CD4-positive, alpha-beta T cell (primary cell): ENCODE measurements around the gene KANSL1. TPM values are rescaled to one million over a fixed set of nuclear protein-coding genes. Genes with fewer than 3 reads are reported as not detected.
"Not testable (repeated sequence)": the region's sequence is repeated elsewhere in the genome, so short reads cannot be mapped to it uniquely, and the experiment has no call there.

Source experiments
- ATAC-seq: fragments of 200-7000 bp; cut with Tn5 transposase; one replicate; pipeline ENCODE4 v1.10.0; 2022; ENCODE audit warnings: mild to moderate bottlenecking; ENCODE audit not compliant: poor library complexity
- CTCF ChIA-PET: fragments of 350-600 bp; sonication (Branson Sonifier 250); formaldehyde crosslinking; loops from one replicate; lab custom pipeline; 2021; ENCODE audit warnings: antibody characterized with exemption, inconsistent platforms; lab: Charles Lee
- POLR2A ChIA-PET: fragments of 350-600 bp; sonication (Branson Sonifier 250); formaldehyde crosslinking; loops from one replicate; lab custom pipeline; 2021; ENCODE audit warnings: antibody characterized with exemption, inconsistent platforms; lab: Charles Lee
- DNase-seq, 14 experiments: peaks; one replicate each; pipeline ENCODE4 v3.0.0-alpha.2; 2013 to 2020; ENCODE audit warnings: mixed read lengths in 2 of 14
- H3K27ac ChIP-seq, 2 donors: one replicate each; pipeline versions ENCODE4 v1.5.1 to v1.7.0; 2013; ENCODE audit warnings: low read length in 2 of 2, low read depth in 1 of 2, mild to moderate bottlenecking in 1 of 2
- H3K27me3 ChIP-seq, 2 experiments: 1 replicate in 1 of 2; 2 replicates in 1 of 2; pipeline versions ENCODE4 v1.6.1 to v1.7.0; 2013; ENCODE audit warnings: low read length in 2 of 2, control low read depth in 1 of 2, mild to moderate bottlenecking in 1 of 2, moderate library complexity in 1 of 2; ENCODE audit not compliant: insufficient read depth in 2 of 2, control insufficient read depth in 1 of 2
- H3K36me3 ChIP-seq: one replicate; pipeline ENCODE4 v1.6.1; 2013; ENCODE audit warnings: low read length, control low read depth; ENCODE audit not compliant: insufficient read depth
- H3K4me1 ChIP-seq: one replicate; pipeline ENCODE4 v1.6.1; 2013; ENCODE audit warnings: low read length, control low read depth; ENCODE audit not compliant: insufficient read depth
- H3K4me3 ChIP-seq: one replicate; pipeline ENCODE4 v1.5.1; 2013; ENCODE audit warnings: mild to moderate bottlenecking, low read length, moderate library complexity
- H3K9me3 ChIP-seq, 2 experiments: 1 replicate in 1 of 2; 2 replicates in 1 of 2; pipeline versions ENCODE4 v1.6.1 to v1.7.0; 2013; ENCODE audit warnings: low read length in 2 of 2, mild to moderate bottlenecking in 2 of 2, control low read depth in 1 of 2, moderate library complexity in 1 of 2; ENCODE audit not compliant: control insufficient read depth in 1 of 2, insufficient read depth in 1 of 2
- H3K27ac Mint-ChIP-seq: one replicate; pipeline ENCODE4 v1.8.0; 2020; ENCODE audit warnings: mixed read lengths
- H3K27me3 Mint-ChIP-seq: one replicate; pipeline ENCODE4 v1.8.0; 2021; ENCODE audit warnings: mixed read lengths
- H3K36me3 Mint-ChIP-seq: one replicate; pipeline ENCODE4 v1.8.0; 2021; ENCODE audit warnings: low read depth, mixed read lengths
- H3K4me1 Mint-ChIP-seq: one replicate; pipeline ENCODE4 v1.8.0; 2021; ENCODE audit warnings: low read depth, mixed read lengths
- H3K4me3 Mint-ChIP-seq: one replicate; pipeline ENCODE4 v1.8.0; 2020; ENCODE audit warnings: mild to moderate bottlenecking, mixed read lengths
- H3K9me3 Mint-ChIP-seq: one replicate; pipeline ENCODE4 v1.8.0; 2020; ENCODE audit warnings: mixed read lengths
- intact Hi-C, 2 experiments: fragments of 100-400 bp; cut with DNase I in 1 of 2; cut with micrococcal nuclease in 1 of 2; formaldehyde crosslinking; loops; one replicate each; pipeline versions ENCODE4 v1.15.1 to v1.9.0; 2023 to 2025; cut with DNase I, micrococcal nuclease
- total RNA-seq, 174 experiments: library from RNA in 2 of 174; stranded (reverse) in 2 of 174; gene quantifications; one replicate each; pipeline ENCODE4 v1.2.3 and lab custom pipeline; 2021 to 2026
- TF ChIP-seq, protein P1 (sequence below): fragments of 200-600 bp; IDR thresholded peaks from one replicate; pipeline ENCODE4 v1.8.0; 2022; ENCODE audit warnings: antibody characterized with exemption, mild to moderate bottlenecking

The KANSL1 gene
- total RNA-seq, 2 experiments from 2014 or later: 122 to 125 TPM

DNA sequence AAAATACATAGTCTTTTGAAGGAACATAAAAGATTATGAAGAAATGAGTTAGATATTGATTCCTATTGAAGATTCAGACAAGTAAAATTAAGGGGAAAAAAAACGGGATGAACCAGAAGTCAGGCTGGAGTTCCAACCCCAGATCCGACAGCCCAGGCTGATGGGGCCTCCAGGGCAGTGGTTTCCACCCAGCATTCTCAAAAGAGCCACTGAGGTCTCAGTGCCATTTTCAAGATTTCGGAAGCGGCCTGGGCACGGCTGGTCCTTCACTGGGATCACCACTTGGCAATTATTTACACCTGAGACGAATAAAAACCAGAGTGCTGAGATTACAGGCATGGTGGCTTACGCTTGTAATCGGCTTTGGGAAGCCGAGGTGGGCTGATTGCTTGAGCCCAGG lies 184.6 kb downstream of the KANSL1 start:
- ChIA-PET POLR2A (no interaction called here), CTCF (no interaction called here)
- Mint-ChIP-seq H3K9me3 (no peaks in the 10 kb centered on the region), H3K27me3 (peaks cover 5% of the 10 kb centered on the region), H3K4me3 (no peak overlapping the region), H3K36me3 (no peaks in the 10 kb centered on the region), H3K4me1 (no peaks in the 10 kb centered on the region), H3K27ac (no peak overlapping the region)
- H3K4me3 ChIP-seq: no peak overlapping the region
- DNase-seq: no peak
- TF ChIP-seq, protein P1, sequence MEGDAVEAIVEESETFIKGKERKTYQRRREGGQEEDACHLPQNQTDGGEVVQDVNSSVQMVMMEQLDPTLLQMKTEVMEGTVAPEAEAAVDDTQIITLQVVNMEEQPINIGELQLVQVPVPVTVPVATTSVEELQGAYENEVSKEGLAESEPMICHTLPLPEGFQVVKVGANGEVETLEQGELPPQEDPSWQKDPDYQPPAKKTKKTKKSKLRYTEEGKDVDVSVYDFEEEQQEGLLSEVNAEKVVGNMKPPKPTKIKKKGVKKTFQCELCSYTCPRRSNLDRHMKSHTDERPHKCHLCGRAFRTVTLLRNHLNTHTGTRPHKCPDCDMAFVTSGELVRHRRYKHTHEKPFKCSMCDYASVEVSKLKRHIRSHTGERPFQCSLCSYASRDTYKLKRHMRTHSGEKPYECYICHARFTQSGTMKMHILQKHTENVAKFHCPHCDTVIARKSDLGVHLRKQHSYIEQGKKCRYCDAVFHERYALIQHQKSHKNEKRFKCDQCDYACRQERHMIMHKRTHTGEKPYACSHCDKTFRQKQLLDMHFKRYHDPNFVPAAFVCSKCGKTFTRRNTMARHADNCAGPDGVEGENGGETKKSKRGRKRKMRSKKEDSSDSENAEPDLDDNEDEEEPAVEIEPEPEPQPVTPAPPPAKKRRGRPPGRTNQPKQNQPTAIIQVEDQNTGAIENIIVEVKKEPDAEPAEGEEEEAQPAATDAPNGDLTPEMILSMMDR: no peak
- ATAC-seq: no peak
- intact Hi-C loops: loop anchor here (10.0 kb wide), 1 partner anchor 276 kb away; no protein-coding TSS in a partner anchor
- no peak overlapping the region for H3K27ac ChIP-seq
- H3K9me3 ChIP-seq: no peaks in the 10 kb centered on the region
- no peaks in the 10 kb centered on the region for H3K36me3 ChIP-seq
- H3K4me1 ChIP-seq: no peaks in the 10 kb centered on the region
- no peaks in the 10 kb centered on the region for H3K27me3 ChIP-seq

DNA sequence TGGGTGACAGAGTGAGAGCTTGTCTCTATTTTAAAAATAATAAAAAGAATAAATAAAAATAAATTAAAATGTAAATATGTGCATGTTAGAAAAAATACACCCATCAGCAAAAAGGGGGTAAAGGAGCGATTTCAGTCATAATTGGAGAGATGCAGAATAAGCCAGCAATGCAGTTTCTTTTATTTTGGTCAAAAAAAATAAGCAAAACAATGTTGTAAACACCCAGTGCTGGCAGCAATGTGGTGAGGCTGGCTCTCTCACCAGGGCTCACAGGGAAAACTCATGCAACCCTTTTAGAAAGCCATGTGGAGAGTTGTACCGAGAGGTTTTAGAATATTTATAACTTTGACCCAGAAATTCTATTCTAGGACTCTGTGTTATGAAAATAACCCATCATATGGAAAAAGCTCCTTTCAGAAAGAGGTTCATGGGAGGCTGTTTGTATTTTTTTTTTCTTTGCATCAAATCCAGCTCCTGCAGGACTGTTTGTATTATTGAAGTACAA lies 185.7 kb downstream of the KANSL1 start:
- Mint-ChIP-seq H3K9me3 (no peaks in the 10 kb centered on the region), H3K4me1 (no peaks in the 10 kb centered on the region), H3K36me3 (no peaks in the 10 kb centered on the region), H3K27me3 (peaks cover 5% of the 10 kb centered on the region), H3K27ac (no peak overlapping the region), H3K4me3 (no peak overlapping the region)
- no peaks in the 10 kb centered on the region for H3K36me3 ChIP-seq
- POLR2A ChIA-PET: no interaction called here
- H3K27me3 ChIP-seq: no peaks in the 10 kb centered on the region
- no peak overlapping the region for H3K27ac ChIP-seq
- TF ChIP-seq, protein P1: no peak
- ATAC-seq (no peak), DNase-seq (no peak)
- H3K4me3 ChIP-seq: no peak overlapping the region
- H3K4me1 ChIP-seq: peaks cover 3% of the 10 kb centered on the region
- CTCF ChIA-PET: interaction anchor here (0.8 kb wide), 1 partner anchor 55 kb away, joined by 3 read pairs; no protein-coding TSS in a partner anchor
- no peaks in the 10 kb centered on the region for H3K9me3 ChIP-seq
- intact Hi-C loops: loop anchor here (10.0 kb wide), 1 partner anchor 277 kb away; no protein-coding TSS in a partner anchor

DNA sequence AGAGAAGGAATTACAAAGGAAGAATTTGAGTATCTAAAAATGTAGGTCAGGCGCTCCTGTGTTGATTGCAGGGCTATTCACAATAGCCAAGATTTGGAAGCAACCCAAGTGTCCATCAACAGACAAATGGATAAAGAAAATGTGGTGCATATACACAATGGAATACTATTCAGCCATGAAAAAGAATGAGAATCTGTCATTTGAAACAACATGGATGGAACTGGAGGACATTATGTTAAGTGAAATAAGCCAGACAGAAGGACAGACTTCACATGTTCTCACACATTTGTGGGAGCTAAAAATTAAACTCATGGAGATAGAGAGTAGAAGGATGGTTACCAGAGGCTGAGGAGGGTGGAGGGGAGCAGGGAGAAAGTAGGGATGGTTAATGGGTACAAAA lies 187.1 kb downstream of the KANSL1 start:
- H3K36me3 ChIP-seq, H3K36me3 Mint-ChIP-seq, H3K4me3 ChIP-seq, DNase-seq, H3K27me3 Mint-ChIP-seq, H3K4me1 ChIP-seq, H3K9me3 ChIP-seq, POLR2A ChIA-PET, H3K9me3 Mint-ChIP-seq, CTCF ChIA-PET, H3K27ac Mint-ChIP-seq, H3K27me3 ChIP-seq, H3K27ac ChIP-seq, H3K4me3 Mint-ChIP-seq, ATAC-seq, H3K4me1 Mint-ChIP-seq: not testable (repeated sequence)
- intact Hi-C loops: loop anchor here (10.0 kb wide), 1 partner anchor 279 kb away; no protein-coding TSS in a partner anchor
